GM12875 (cell line): Measurements from ENCODE around the gene PMEPA1.

Source experiments
- H3K4me3 ChIP-seq: one replicate; pipeline ENCODE4 v1.5.1; 2011; ENCODE audit warnings: low read depth, low read length, control low read depth
- CTCF ChIP-seq: IDR thresholded peaks from 2 replicates; pipeline ENCODE4 v1.5.1; 2011; ENCODE audit warnings: low read depth, mild to moderate bottlenecking, control low read depth, inconsistent platforms, low read length, moderate library complexity, borderline replicate concordance; ENCODE audit not compliant: insufficient read depth

Gene PMEPA1

DNA sequence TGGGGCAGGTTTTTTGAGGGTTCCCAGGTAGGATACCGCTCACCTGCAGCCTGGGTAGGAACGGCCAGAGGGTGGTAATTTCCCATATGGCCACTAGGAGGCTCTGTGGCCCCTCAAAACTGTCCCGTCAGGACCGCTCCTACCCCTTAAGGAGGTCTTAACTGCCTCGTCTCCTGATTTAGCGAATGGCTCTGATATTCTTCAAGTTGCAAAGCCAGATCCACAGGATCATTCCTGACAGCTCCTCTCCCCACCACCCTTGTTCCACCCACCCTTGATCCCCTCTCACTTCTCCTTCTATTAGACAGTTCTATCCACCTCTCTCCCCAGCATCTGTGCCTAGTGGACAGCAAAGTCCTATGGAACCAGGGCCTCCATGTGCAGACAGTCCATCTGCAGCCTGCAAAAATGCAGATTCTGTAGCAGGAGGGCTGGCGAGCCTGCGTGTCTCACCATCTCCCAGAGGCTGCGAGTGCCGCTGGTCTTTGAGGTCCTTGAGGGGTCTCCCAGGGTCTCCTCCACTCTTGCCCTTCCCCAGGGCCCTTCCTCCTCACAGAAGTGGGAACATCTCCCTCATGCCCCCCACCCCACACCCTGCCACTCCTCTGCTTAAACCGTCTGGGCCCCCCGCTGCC lies 55.3 kb downstream of the PMEPA1 start:
- H3K4me3 ChIP-seq, result no peak overlapping the region
- peak; percentile 81 for TF ChIP-seq CTCF

DNA sequence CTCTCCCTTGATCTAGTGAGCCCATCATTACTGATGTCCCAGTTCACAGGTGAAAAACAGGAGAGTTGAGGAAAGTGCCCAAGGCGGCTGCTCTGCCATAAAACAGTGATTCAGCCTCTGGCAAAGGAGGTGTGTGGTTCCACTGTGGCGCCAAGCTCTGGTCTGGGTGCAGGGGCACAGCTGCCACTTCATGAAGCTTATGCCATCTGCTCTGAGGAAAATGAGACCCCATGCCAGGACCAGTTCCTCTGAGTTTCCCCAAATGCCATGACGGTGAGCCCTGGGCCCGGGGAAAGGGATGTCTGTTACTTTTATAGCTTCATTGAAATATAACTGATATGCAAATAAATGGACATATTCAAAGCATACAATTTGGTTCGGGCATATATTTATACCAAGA lies 55.9 kb downstream of the PMEPA1 start:
- H3K4me3 ChIP-seq, result no peak overlapping the region
- no peak for TF ChIP-seq CTCF

DNA sequence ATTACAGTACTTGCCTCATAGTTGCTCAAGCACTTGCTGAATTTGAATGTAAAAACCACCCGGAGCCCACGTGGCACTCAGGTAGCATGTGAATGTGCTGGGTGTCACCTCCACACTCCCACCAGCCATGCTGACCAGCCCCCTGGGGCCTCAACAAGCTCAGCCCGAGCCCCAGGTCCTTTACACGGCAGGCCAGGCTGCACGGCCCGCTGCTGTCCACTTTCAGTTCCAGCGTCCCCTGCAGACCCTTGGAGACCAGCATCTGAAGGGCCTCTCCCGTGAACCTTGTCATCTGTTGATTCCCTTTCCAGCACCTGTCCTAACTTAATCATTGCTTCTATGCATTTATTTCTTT lies 56.3 kb downstream of the PMEPA1 start:
- H3K4me3 ChIP-seq, result no peak overlapping the region
- TF ChIP-seq CTCF, result no peak

GRCh38 chr20:57652606-57653545 lies 56.9 kb downstream of the PMEPA1 start:
- TF ChIP-seq CTCF, result peak; percentile 11; the same call in 1 of the 2 replicates
- H3K4me3 ChIP-seq, result no peak overlapping the region

GRCh38 chr20:57651881-57652605 lies 57.8 kb downstream of the PMEPA1 start:
- no peak for TF ChIP-seq CTCF
- no peak overlapping the region for H3K4me3 ChIP-seq

DNA sequence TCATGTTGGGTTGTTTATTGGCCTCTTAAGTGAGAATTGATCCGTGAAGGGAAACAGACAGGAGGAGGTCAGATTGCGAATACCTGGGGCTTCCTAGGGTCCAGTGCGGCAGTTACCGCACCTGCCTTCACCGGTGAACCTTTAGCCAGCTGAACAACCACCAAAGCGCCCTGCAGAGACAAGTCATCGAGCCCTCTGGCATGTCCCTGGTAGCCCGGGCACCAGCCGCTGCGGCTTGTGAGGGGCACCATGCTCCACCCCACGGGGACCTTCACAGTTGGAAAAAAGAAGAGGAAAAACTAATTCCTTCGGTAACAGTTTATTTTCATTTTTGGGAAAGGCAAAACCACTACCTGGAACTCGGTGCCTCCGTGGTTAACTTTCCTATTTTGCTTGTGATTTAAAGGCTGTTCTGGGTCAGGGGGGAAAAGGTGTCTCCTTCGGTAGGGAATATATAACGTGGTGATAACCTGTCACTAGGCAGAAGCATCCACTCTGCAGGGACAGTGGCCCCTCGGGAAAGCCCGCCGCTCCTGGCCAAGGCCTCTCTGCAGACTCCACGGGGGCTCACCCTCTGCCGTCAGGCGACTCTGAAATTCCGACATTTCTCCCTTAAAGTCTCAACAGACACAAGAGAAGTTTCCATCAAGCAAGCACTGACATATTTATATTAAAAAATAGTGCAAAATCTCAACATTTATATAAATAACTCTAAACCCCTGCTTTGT lies 58.9 kb downstream of the PMEPA1 start:
- H3K4me3 ChIP-seq, result no peak overlapping the region
- no peak for TF ChIP-seq CTCF
